GM21717 (cell line): ENCODE measurements around the gene CHRNA1.

Experiments
- ATAC-seq: cut with Tn5 transposase; IDR thresholded peaks from one replicate; pipeline ENCODE4 v1.9.1; 2021; ENCODE audit warnings: mild to moderate bottlenecking, moderate library complexity; ENCODE audit not compliant: unreplicated experiment

CHRNA1 gene

GRCh38 chr2:174784316-174784715 lies 20.0 kb upstream of the CHRNA1 start:
- no peak for ATAC-seq

GRCh38 chr2:174781996-174782395 lies 17.7 kb upstream of the CHRNA1 start:
- ATAC-seq = no peak

GRCh38 chr2:174781298-174781697 lies 17.0 kb upstream of the CHRNA1 start:
- no peak for ATAC-seq

GRCh38 chr2:174780856-174781255 lies 16.6 kb upstream of the CHRNA1 start:
- no peak for ATAC-seq

GRCh38 chr2:174780191-174780840 lies 16.0 kb upstream of the CHRNA1 start:
- ATAC-seq = no peak

GRCh38 chr2:174779361-174779928 lies 15.2 kb upstream of the CHRNA1 start:
- ATAC-seq = no peak

- ATAC-seq = no peak
Observed at GRCh38 chr2:174778085-174778981, 14.1 kb upstream of the CHRNA1 start.

- ATAC-seq = no peak
Observed at GRCh38 chr2:174777347-174778084, 13.2 kb upstream of the CHRNA1 start.

GRCh38 chr2:174776675-174777074 lies 12.4 kb upstream of the CHRNA1 start:
- no peak for ATAC-seq

- no peak for ATAC-seq
Observed at GRCh38 chr2:174776223-174776622, 12.0 kb upstream of the CHRNA1 start.

- ATAC-seq = no peak
Observed at GRCh38 chr2:174775571-174775980, 11.3 kb upstream of the CHRNA1 start.

GRCh38 chr2:174774886-174775285 lies 10.6 kb upstream of the CHRNA1 start:
- no peak for ATAC-seq

- ATAC-seq = no peak
Observed at GRCh38 chr2:174773215-174773614, 8.9 kb upstream of the CHRNA1 start.

- ATAC-seq = no peak
Observed at GRCh38 chr2:174772472-174772801, 8.2 kb upstream of the CHRNA1 start.

- peak; percentile 53 for ATAC-seq
Observed at GRCh38 chr2:174771631-174772471, 7.6 kb upstream of the CHRNA1 start.

- no peak for ATAC-seq
Observed at GRCh38 chr2:174771136-174771535, 6.9 kb upstream of the CHRNA1 start.

- ATAC-seq = no peak
Observed at GRCh38 chr2:174768557-174768956, 4.3 kb upstream of the CHRNA1 start.

GRCh38 chr2:174766271-174766670 lies 2.0 kb upstream of the CHRNA1 start:
- no peak for ATAC-seq

GRCh38 chr2:174765576-174765975 lies 1.3 kb upstream of the CHRNA1 start:
- no peak for ATAC-seq

GRCh38 chr2:174763780-174764179 lies 492 bp downstream of the CHRNA1 start:
- ATAC-seq = no peak
